ENCODE measurements around the gene HSPB2.

GRCh38 chr11:111960916-111961315 lies 48.4 kb downstream of the HSPB2 start:
- no peak for TF ChIP-seq CTCF (IDR thresholded peaks at IDR 0.05)
- TF ChIP-seq POLR2A (IDR thresholded peaks at IDR 0.05) = no peak
